Smooth muscle cell (in vitro differentiated cells): ENCODE results near the gene CDC42BPG. TPM values are rescaled to one million over a fixed set of nuclear protein-coding genes. Genes with fewer than 3 reads are reported as not detected.

Experiments
- DNase-seq: peaks from one replicate; lab custom pipeline; 2025; ENCODE audit not compliant: unreplicated experiment; lab: John Stamatoyannopoulos, UW
- H2AFZ ChIP-seq: fragments of 200-600 bp; sonication (generic); 2 replicates; pipeline ENCODE4 v1.6.0; 2016; ENCODE audit warnings: antibody characterized with exemption, low read depth, mild to moderate bottlenecking
- H3F3A ChIP-seq: fragments of 200-600 bp; sonication (generic); 2 replicates; pipeline ENCODE4 v1.6.0; 2017; ENCODE audit warnings: antibody characterized with exemption, low read depth
- H3K27ac ChIP-seq: fragments of 200-600 bp; sonication (generic); 2 replicates; pipeline ENCODE4 v1.5.1; 2016; ENCODE audit warnings: low read depth, mild to moderate bottlenecking
- H3K27me3 ChIP-seq: fragments of 200-600 bp; sonication (generic); 2 replicates; pipeline ENCODE4 v1.6.1; 2016; ENCODE audit warnings: low read depth, mild to moderate bottlenecking
- H3K36me3 ChIP-seq: fragments of 200-600 bp; sonication (generic); 2 replicates; pipeline ENCODE4 v1.5.1; 2016; ENCODE audit warnings: low read depth
- H3K4me1 ChIP-seq: fragments of 200-600 bp; sonication (generic); 2 replicates; pipeline ENCODE4 v1.5.1; 2016; ENCODE audit warnings: low read depth
- H3K4me2 ChIP-seq: fragments of 200-600 bp; sonication (generic); 2 replicates; pipeline ENCODE4 v1.6.0; 2016; ENCODE audit warnings: mild to moderate bottlenecking
- H3K4me3 ChIP-seq: fragments of 200-600 bp; sonication (generic); 2 replicates; pipeline ENCODE4 v1.5.1; 2016; ENCODE audit warnings: mild to moderate bottlenecking
- H3K79me2 ChIP-seq: fragments of 200-600 bp; sonication (generic); 2 replicates; pipeline ENCODE4 v1.6.0; 2016; ENCODE audit warnings: low read depth, mild to moderate bottlenecking
- H3K9ac ChIP-seq: fragments of 200-600 bp; sonication (generic); 2 replicates; pipeline ENCODE4 v1.6.0; 2016; ENCODE audit warnings: low read depth
- H3K9me3 ChIP-seq: fragments of 200-600 bp; sonication (generic); replicated peaks from 2 replicates; pipeline ENCODE4 v1.5.1; 2016; ENCODE audit warnings: low read depth
- H4K20me1 ChIP-seq: fragments of 200-600 bp; sonication (generic); 2 replicates; pipeline ENCODE4 v1.6.0; 2016; ENCODE audit warnings: low read depth
- CTCF ChIP-seq: fragments of 200-600 bp; sonication (generic); IDR thresholded peaks from 2 replicates; pipeline ENCODE4 v1.5.1; 2017; ENCODE audit warnings: borderline replicate concordance, mild to moderate bottlenecking, antibody characterized with exemption; ENCODE audit not compliant: insufficient read depth, poor library complexity, severe bottlenecking
- WGBS: methylation state at CpG from one replicate; pipeline ENCODE4 v1.1.7; 2016; ENCODE audit warnings: low lambda C conversion rate; 5-methylcytosine and 5-hydroxymethylcytosine counted together
- polyA plus RNA-seq: library from polyadenylated mRNA; unstranded; fragments of >200 nt; fragmentation: Nextera tagmentation; extraction: Ambion mirVana; gene quantifications from 2 replicates; pipeline ENCODE4 v1.2.1, GENCODE V29; 2016
- total RNA-seq: library from RNA; depleted of rRNA; stranded (reverse); fragments of >200 nt; gene quantifications from 2 replicates; pipeline ENCODE4 v1.2.3, GENCODE V29; 2014

Gene CDC42BPG
- total and polyA plus RNA-seq, 2 experiments from 2014 or later, result 1.7 to 4.7 TPM

- Histone ChIP-seq H3K9ac (no peak overlapping the region), H3K27me3 (no peaks in the 10 kb centered on the region), H2AFZ (no peak overlapping the region), H3K36me3 (no peaks in the 10 kb centered on the region), H3K79me2 (no peaks in the 10 kb centered on the region), H3K4me2 (no peak overlapping the region), H3K27ac (no peak overlapping the region), H4K20me1 (no peaks in the 10 kb centered on the region), H3K4me1 (no peaks in the 10 kb centered on the region), H3K9me3 (no peaks in the 10 kb centered on the region), H3F3A (no peaks in the 10 kb centered on the region), H3K4me3 (no peak overlapping the region)
- DNase-seq, result no peak
- TF ChIP-seq CTCF, result no peak
- 83% methylated on average over 21 of the region's 29 CpGs for WGBS
Measured at GRCh38 chr11:64834723-64835615, 9.5 kb downstream of the CDC42BPG start.

- Histone ChIP-seq H3K79me2 (no peaks in the 10 kb centered on the region), H3F3A (no peaks in the 10 kb centered on the region), H3K9me3 (no peaks in the 10 kb centered on the region), H3K4me3 (no peak overlapping the region), H4K20me1 (no peaks in the 10 kb centered on the region), H3K27ac (no peak overlapping the region), H3K36me3 (no peaks in the 10 kb centered on the region), H3K9ac (no peak overlapping the region), H3K4me1 (no peaks in the 10 kb centered on the region), H3K4me2 (no peak overlapping the region), H3K27me3 (no peaks in the 10 kb centered on the region), H2AFZ (no peak overlapping the region)
- 95% methylated on average over 25 of the region's 25 CpGs for WGBS
- no peak for DNase-seq
- no peak for TF ChIP-seq CTCF
Measured at GRCh38 chr11:64834031-64834722, 10.3 kb downstream of the CDC42BPG start.

GRCh38 chr11:64833509-64833908 is 10.9 kb downstream of the CDC42BPG start:
- WGBS, result 94% methylated on average over 10 of the region's 10 CpGs
- no peak overlapping the region for H3K9ac ChIP-seq
- no peaks in the 10 kb centered on the region for H3F3A ChIP-seq
- H3K36me3 ChIP-seq, result no peaks in the 10 kb centered on the region
- no peak overlapping the region for H3K27ac ChIP-seq
- no peaks in the 10 kb centered on the region for H3K27me3 ChIP-seq
- DNase-seq, result no peak
- H3K4me3 ChIP-seq, result no peak overlapping the region
- no peaks in the 10 kb centered on the region for H3K79me2 ChIP-seq
- no peaks in the 10 kb centered on the region for H3K4me1 ChIP-seq
- TF ChIP-seq CTCF, result no peak
- no peaks in the 10 kb centered on the region for H3K9me3 ChIP-seq
- H2AFZ ChIP-seq, result no peak overlapping the region
- no peaks in the 10 kb centered on the region for H4K20me1 ChIP-seq
- no peak overlapping the region for H3K4me2 ChIP-seq
